ENCODE results near the gene USHBP1. TPM values are rescaled to one million over a fixed set of nuclear protein-coding genes. Genes with fewer than 3 reads are reported as not detected.

Gene USHBP1
- total and polyA plus RNA-seq, 12 donors = 0.71 to 23.6 (median 5.3) TPM

- Histone ChIP-seq H3K36me3 (replicated peaks in 1 of 2) (no peaks in the 10 kb centered on the region), H3K9me3 (replicated peaks in 1 of 3) (peaks cover 0 to 7% (median 0%) of the 10 kb centered on the region in 3 donors), H3K27ac (no peak overlapping the region), H3K4me1 (replicated peaks in 1 of 2) (no peaks in the 10 kb centered on the region), H3K4me3 (no peak overlapping the region), H3K27me3 (no peaks in the 10 kb centered on the region)
- intact Hi-C loops (cut with DNase I) = no loop called here
- DNase-seq = no peak
- 78 to 86% (median 82%) methylated on average over 13 to 18 of the region's 18 CpGs for WGBS, 4 donors
- no peak for TF ChIP-seq POLR2A (IDR thresholded peaks at IDR 0.05)
- no peak for TF ChIP-seq CTCF (IDR thresholded peaks at IDR 0.05)
Observed at GRCh38 chr19:17255150-17255621, 9.4 kb downstream of the USHBP1 start.

GRCh38 chr19:17254636-17255035 lies 9.9 kb downstream of the USHBP1 start:
- TF ChIP-seq CTCF (IDR thresholded peaks at IDR 0.05) (no peak), POLR2A (IDR thresholded peaks at IDR 0.05) (no peak)
- 71 to 86% (median 81%) methylated on average over 9 to 10 of the region's 10 CpGs for whole genome bisulfite sequencing, 4 donors
- H3K36me3 ChIP-seq (replicated peaks in 1 of 2) = no peaks in the 10 kb centered on the region

GRCh38 chr19:17249887-17250548 lies 14.5 kb downstream of the USHBP1 start:
- Histone ChIP-seq H3K27ac (peak overlapping the region in 1 of 5 donors; percentile 7), H3K9me3 (replicated peaks in 1 of 3) (no peaks in the 10 kb centered on the region), H3K36me3 (replicated peaks in 1 of 2) (no peaks in the 10 kb centered on the region), H3K27me3 (no peaks in the 10 kb centered on the region), H3K4me3 (no peak overlapping the region), H3K4me1 (replicated peaks in 1 of 2) (peaks cover 0 to 10% of the 10 kb centered on the region in 2 donors)
- intact Hi-C loops (cut with DNase I) = no loop called here
- no peak for DNase-seq
- no peak for TF ChIP-seq POLR2A (IDR thresholded peaks at IDR 0.05)
- TF ChIP-seq CTCF (IDR thresholded peaks at IDR 0.05) = no peak
- WGBS, 4 donors = 79 to 92% (median 89%) methylated on average over 4 to 15 of the region's 15 CpGs

More at GRCh38 chr19:17254636-17255035, 9.9 kb downstream of the USHBP1 start:
- peaks cover 0 to 6% (median 0%) of the 10 kb centered on the region in 3 donors for H3K9me3 ChIP-seq (replicated peaks in 1 of 3)
- no peaks in the 10 kb centered on the region for H3K27me3 ChIP-seq
- no peak overlapping the region for H3K4me3 ChIP-seq
- H3K27ac ChIP-seq = no peak overlapping the region
- no peak for DNase-seq
- H3K4me1 ChIP-seq (replicated peaks in 1 of 2) = no peaks in the 10 kb centered on the region
- intact Hi-C loops (cut with DNase I) = no loop called here

GRCh38 chr19:17248011-17248776 lies 16.4 kb downstream of the USHBP1 start:
- no peak for TF ChIP-seq CTCF (IDR thresholded peaks at IDR 0.05)
- TF ChIP-seq POLR2A (IDR thresholded peaks at IDR 0.05) = no peak
- H3K4me3 ChIP-seq = no peak overlapping the region
- peak overlapping the region in 1 of 5 donors; percentile 5 for H3K27ac ChIP-seq
- H3K36me3 ChIP-seq (replicated peaks in 1 of 2) = no peaks in the 10 kb centered on the region
- DNase-seq = no peak
- no peaks in the 10 kb centered on the region for H3K27me3 ChIP-seq
- 48 to 77% (median 65%) methylated on average over 6 to 21 of the region's 21 CpGs for WGBS, 4 donors
- no peaks in the 10 kb centered on the region for H3K9me3 ChIP-seq (replicated peaks in 1 of 3)
- H3K4me1 ChIP-seq (replicated peaks in 1 of 2) = peaks cover 0 to 14% of the 10 kb centered on the region in 2 donors
- intact Hi-C loops (cut with DNase I) = no loop called here
